NCI-H2227 (cell line): ENCODE measurements around the gene CACNA1I.

Experiments
- DNase-seq: peaks from one replicate; lab custom pipeline; 2025; ENCODE audit not compliant: unreplicated experiment; lab: John Stamatoyannopoulos, UW

Gene CACNA1I

GRCh38 chr22:39686776-39687525 lies 116.4 kb downstream of the CACNA1I start:
- DNase-seq = no peak

DNA sequence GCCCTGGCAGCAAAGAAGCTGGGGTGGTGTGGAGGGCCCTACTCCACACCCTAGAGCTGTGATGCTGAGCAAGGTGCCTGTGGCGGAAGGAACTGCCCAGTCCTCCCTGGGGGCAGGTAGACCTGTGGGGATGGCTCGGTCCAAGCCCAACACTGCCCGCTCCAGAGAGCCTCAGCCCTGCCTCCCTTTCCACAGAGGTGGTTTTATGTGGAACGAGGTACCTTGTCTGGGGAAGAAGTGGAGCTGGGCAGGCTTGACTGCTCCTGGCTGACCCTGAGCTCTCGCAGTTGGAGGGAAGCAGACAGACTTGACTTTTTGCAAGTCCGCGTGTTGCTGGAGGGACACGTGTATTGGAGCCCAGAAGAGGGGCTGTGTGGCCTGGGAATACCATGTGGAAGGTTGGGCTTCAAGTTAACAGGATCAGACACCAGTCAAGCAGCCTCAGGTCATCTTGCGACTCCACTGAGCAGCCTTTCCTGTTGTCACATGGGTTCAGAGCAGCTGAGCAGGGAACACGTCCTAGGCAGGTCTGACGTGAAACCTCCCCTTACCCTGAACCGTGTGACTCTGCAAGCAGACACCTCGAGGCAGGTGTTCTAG lies 117.7 kb downstream of the CACNA1I start:
- DNase-seq = no peak

- DNase-seq = no peak
These were observed 118.9 kb downstream of the CACNA1I start for GRCh38 chr22:39689421-39689820.

DNA sequence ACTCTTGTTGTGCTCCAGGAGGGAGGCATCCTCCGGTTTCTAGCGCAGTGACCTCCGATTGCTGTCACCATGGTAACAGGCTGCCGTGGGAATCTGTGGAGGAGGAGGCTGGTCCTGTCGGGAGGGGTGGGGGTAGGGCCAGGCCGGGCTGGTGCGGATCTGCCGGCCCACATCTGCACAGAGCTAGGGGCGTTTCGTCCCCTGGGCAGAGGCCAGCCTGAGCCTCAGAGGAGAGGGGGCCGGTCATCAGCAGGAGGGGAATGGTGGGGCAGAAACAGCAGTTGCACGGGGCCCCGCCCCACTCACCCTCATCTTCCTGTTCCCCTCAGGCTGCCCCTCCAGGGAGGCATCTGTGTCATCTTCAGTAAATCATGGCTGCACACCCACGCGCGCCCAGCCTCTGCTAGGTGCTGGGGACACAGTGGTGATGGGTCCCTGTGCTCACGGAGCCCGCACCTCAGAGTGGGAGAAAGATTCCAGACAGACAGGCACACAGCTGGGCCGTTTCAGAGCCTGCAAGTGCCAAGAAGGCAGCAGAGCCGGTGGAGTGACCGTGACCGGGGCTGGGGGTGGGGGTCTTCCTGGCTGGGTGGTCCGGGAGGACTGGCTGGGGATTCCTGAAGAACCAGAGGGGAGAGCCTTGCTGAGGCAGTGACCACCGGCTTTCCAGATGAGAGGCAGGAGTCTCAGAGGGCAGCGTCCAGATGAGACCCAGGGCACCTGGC lies 120.5 kb downstream of the CACNA1I start:
- peak; percentile 87 for DNase-seq

DNA sequence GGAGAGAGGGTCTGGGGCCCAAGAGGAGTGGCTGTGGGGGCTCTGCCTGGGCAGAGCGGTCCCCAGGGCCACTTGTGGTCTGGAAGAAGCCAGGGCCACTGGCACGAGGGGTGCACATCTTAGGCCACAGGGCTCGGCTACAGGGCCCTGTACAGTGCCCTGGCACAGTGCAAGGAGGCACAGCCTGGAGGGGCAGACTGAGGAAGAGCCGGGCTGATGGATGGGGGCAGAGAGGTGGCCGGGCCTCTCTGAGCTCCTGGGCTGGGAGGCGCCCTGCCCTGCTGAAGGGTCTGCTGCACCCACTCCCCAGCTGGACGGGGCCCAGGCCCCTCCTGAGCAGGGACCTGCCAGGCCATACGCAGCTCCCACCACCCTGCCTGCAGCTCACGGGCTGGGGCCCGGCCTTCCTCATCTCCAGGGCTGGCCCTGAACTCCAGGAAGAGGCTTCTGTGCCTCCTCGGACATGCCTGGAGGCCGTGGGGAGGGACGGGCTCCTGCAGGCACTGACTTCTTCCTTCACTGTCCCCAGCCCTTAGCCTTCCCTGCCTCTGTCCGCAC lies 123.5 kb downstream of the CACNA1I start:
- DNase-seq = no peak

DNA sequence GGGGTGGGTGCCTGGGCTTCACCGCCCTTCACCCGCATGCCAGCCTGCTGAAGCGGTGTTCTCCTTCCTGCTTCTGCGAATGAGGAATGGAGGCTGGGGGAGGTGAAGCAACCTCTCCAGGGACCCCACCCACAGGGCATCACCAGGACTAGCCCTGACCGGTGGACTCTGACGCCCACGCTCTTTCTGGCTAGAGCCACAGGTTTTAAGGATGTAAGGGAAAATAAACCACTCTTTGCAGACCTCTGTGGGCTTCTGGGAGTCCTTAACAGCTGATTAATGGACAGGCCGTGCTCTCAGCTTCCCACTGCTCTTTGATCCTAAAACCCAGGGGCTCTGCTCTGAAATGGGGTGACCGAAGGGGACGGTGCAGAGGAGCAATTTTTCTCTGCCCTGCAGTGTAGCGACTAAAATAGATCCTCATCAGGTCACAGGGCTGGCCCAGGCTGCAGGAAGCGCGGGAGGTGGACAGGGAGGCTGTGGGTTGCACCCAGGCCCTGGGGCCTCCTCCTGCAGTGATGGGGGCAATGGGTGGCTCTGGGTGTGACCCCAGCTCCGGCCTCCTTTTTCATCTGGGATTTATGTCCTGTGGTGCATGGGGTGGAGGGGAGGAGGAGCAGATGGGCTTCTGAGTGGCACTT lies 127.4 kb downstream of the CACNA1I start:
- DNase-seq = no peak

- DNase-seq = no peak
These were observed 129.2 kb downstream of the CACNA1I start for GRCh38 chr22:39699631-39700360.

- DNase-seq = no peak
These were observed 130.0 kb downstream of the CACNA1I start for GRCh38 chr22:39700565-39700964.

DNA sequence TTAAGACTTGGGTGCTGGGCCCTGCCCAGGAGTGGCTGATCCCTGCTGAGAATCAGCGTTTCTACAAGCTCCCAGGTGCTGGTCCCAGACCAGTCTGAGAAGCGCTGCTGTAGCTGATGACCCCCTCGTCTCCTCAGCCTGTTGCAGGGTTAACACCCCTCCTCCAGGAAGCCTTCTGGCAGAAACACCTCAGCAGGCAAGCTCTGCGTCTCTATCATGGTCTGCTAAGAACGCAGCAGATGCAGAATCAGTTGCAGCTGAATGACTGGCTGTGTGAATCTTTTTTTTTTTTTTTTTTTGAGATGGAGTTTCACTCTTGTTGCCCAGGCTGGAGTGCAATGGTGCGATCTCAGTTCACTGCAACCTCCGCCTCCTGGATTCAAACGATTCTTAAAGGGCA lies 132.5 kb downstream of the CACNA1I start:
- DNase-seq = no peak

GRCh38 chr22:39703928-39704639 lies 133.5 kb downstream of the CACNA1I start:
- DNase-seq = no peak

GRCh38 chr22:39705386-39705785 lies 134.8 kb downstream of the CACNA1I start:
- DNase-seq = no peak

GRCh38 chr22:39706376-39707140 lies 136.0 kb downstream of the CACNA1I start:
- DNase-seq = no peak

DNA sequence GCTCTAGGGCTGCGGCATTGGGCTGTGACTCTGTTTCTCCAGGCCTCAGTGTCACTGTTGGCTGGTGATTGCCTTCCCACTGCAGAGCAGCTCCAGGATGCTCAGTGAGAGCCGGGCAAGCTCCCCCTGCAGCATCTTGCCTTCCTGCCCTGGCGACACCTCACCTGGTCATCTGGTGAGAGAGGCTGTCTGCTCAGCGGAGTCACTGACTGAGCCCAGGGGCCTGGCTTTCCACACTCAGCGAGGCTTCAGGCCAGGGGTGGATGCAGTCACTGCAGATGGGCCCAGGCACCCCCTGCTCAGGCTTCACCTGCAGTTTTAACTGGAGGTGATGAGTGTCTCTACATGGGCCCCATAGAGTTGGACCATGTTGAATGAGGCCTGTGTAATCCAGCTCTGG lies 136.8 kb downstream of the CACNA1I start:
- no peak for DNase-seq

- DNase-seq = no peak
These were observed 137.3 kb downstream of the CACNA1I start for GRCh38 chr22:39707816-39708215.

DNA sequence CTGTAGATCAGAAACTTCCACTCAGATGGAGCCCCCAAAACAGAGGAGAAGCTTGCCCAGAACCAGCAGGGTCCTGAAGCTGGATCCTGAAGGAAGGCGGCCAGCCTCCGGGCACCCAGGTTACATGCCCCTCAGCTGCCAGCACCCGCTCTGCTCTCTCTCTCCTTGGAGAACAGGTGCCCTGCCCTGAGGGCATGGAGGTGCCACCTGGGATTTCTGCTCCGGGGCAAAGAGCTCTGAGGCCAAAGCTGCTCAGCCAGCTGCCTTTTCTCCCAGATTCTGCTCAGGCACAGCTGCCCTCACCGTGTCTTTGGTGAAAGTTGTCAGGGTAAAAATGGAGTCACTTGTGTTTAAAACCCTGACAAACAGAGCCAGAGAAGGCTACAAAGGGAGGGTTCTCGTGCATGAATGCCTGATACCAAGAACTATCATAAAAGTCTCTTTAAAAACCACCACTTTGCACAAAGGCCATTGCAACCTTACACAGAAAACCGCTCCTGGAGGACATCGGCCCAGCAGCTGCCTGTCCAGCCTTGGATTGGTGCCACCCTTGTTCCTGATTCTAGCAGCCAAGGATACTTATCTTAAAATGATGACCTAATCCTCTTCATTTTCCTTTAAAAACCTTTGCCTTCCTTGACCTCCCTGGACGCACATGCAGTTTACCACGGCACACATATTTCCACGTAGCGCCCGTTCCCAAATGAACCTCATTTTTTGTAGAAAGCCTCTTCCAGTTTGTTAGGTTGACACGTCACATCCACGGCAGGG lies 140.0 kb downstream of the CACNA1I start:
- DNase-seq = no peak

DNA sequence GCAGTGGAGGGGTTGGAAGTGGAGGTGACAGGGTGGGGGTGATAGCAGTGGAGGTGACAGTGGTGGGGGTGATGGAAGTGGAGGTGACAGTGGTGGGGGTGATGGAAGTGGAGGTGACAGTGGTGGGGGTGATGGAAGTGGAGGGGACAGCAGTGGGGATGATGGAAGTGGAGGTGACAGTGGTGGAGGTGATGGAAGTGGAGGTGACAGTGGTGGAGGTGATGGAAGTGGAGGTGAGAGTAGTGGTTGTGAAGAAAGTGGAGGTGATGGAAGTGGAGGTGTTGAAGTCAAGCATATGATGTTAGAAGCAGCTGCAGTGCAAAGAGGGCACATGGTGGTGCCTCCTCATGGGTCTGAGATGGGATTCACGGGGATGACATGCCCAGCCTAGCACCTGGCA lies 141.5 kb downstream of the CACNA1I start:
- no peak for DNase-seq

GRCh38 chr22:39712751-39713525 lies 142.4 kb downstream of the CACNA1I start:
- no peak for DNase-seq

GRCh38 chr22:39713799-39714290 lies 143.3 kb downstream of the CACNA1I start:
- no peak for DNase-seq
